ENCODE measurements around the gene EIF3J. TPM values are rescaled to one million over a fixed set of nuclear protein-coding genes. Genes with fewer than 3 reads are reported as not detected.
"Not testable (repeated sequence)": the region's sequence is repeated elsewhere in the genome, so short reads cannot be mapped to it uniquely, and the experiment has no call there.

The EIF3J gene
- total RNA-seq, 1 donor from 2014 or later, result 47.9 TPM

- no peaks in the 10 kb centered on the region for H3K9me3 ChIP-seq
- peaks cover 0 to 31% of the 10 kb centered on the region in 2 donors for H3K36me3 ChIP-seq
- H3K4me3 ChIP-seq, result no peak overlapping the region
- H3K4me1 ChIP-seq, result peaks cover 33% of the 10 kb centered on the region
- no peaks in the 10 kb centered on the region for H3K27me3 ChIP-seq
- H3K27ac ChIP-seq, result no peak overlapping the region
- intact Hi-C loops (cut with DNase I), result no loop called here
- no peak for DNase-seq (ENCODE audit: extremely low spot score in 2 of 2)
- TF ChIP-seq POLR2A (IDR thresholded peaks at IDR 0.05), result no peak
- TF ChIP-seq POLR2AphosphoS5 (IDR thresholded peaks at IDR 0.05; ENCODE audit: insufficient read depth in 1 of 2, low read depth in 1 of 2), result no peak
- TF ChIP-seq, protein P1, sequence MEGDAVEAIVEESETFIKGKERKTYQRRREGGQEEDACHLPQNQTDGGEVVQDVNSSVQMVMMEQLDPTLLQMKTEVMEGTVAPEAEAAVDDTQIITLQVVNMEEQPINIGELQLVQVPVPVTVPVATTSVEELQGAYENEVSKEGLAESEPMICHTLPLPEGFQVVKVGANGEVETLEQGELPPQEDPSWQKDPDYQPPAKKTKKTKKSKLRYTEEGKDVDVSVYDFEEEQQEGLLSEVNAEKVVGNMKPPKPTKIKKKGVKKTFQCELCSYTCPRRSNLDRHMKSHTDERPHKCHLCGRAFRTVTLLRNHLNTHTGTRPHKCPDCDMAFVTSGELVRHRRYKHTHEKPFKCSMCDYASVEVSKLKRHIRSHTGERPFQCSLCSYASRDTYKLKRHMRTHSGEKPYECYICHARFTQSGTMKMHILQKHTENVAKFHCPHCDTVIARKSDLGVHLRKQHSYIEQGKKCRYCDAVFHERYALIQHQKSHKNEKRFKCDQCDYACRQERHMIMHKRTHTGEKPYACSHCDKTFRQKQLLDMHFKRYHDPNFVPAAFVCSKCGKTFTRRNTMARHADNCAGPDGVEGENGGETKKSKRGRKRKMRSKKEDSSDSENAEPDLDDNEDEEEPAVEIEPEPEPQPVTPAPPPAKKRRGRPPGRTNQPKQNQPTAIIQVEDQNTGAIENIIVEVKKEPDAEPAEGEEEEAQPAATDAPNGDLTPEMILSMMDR (IDR thresholded peaks at IDR 0.05), result peak in 1 of 3 experiments; percentile 12
These were observed 13.3 kb downstream of the EIF3J start for GRCh38 chr15:44550256-44550655.

DNA sequence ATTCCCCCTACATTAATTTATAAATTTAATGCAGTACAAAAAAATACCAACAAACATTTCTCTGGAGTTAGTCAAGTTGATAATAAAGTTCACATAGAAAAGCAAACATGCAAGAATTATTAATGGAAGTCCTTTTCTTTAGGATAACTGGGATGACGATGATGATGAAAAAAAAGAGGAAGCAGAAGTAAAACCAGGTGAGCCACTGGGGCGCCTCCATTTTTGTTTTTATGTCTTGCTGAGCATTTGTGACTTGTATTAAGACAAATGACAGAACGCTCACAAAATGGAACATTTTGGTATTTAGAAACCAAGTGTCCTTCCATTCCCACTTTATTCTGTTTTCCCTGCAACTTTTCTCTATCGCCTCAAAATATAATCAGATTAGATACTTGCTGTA lies 13.8 kb downstream of the EIF3J start:
- no peaks in the 10 kb centered on the region for H3K27me3 ChIP-seq
- no peak overlapping the region for H3K4me3 ChIP-seq
- peaks cover 29% of the 10 kb centered on the region for H3K4me1 ChIP-seq
- H3K27ac ChIP-seq, result no peak overlapping the region
- TF ChIP-seq, protein P1 (IDR thresholded peaks at IDR 0.05), result no peak
- TF ChIP-seq POLR2A (IDR thresholded peaks at IDR 0.05) (no peak), POLR2AphosphoS5 (IDR thresholded peaks at IDR 0.05; ENCODE audit: insufficient read depth in 1 of 2, low read depth in 1 of 2) (no peak)
- intact Hi-C loops (cut with DNase I), result no loop called here
- no peak for DNase-seq (ENCODE audit: extremely low spot score in 2 of 2)
- H3K36me3 ChIP-seq, result peaks cover 0 to 36% of the 10 kb centered on the region in 2 donors
- H3K9me3 ChIP-seq, result no peaks in the 10 kb centered on the region

- intact Hi-C loops (cut with DNase I), result no loop called here
- Histone ChIP-seq H3K4me1 (peaks cover 11% of the 10 kb centered on the region), H3K4me3 (no peak overlapping the region), H3K9me3 (no peaks in the 10 kb centered on the region), H3K27ac (no peak overlapping the region), H3K36me3 (peaks cover 0 to 78% of the 10 kb centered on the region in 2 donors), H3K27me3 (no peaks in the 10 kb centered on the region)
- TF ChIP-seq POLR2AphosphoS5 (IDR thresholded peaks at IDR 0.05; ENCODE audit: insufficient read depth in 1 of 2, low read depth in 1 of 2) (no peak), POLR2A (IDR thresholded peaks at IDR 0.05) (no peak)
- TF ChIP-seq, protein P1 (IDR thresholded peaks at IDR 0.05), result no peak
- DNase-seq (ENCODE audit: extremely low spot score in 2 of 2), result no peak
These were observed 18.2 kb downstream of the EIF3J start for GRCh38 chr15:44554934-44555723.

DNA sequence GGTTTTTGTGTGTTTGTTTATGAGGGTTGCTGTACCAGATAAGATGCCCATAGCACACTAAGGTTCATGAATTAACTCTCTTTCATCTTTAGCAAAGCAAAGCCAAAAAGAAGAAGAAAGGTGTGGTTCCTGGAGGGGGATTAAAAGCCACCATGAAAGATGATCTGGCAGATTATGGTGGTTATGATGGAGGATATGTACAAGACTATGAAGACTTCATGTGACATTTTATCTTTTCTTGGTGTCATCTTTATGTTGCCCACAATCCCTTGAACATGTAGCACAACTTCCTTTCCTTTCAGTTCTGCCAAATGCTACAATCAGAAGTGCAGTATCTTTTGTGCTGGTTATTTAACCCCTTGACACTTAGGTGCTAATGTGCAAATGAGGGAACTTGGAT lies 24.0 kb downstream of the EIF3J start:
- peaks cover 0 to 98% of the 10 kb centered on the region in 2 donors for H3K36me3 ChIP-seq
- DNase-seq (ENCODE audit: extremely low spot score in 2 of 2); intact Hi-C loops (cut with DNase I); H3K27me3 ChIP-seq; H3K27ac ChIP-seq; H3K9me3 ChIP-seq; H3K4me3 ChIP-seq; H3K4me1 ChIP-seq: not testable (repeated sequence)

GRCh38 chr15:44565387-44566154 lies 28.6 kb downstream of the EIF3J start:
- H3K36me3 ChIP-seq, result peaks cover 0 to 77% of the 10 kb centered on the region in 2 donors
- intact Hi-C loops (cut with DNase I), result no loop called here
- TF ChIP-seq POLR2AphosphoS5 (IDR thresholded peaks at IDR 0.05; ENCODE audit: insufficient read depth in 1 of 2, low read depth in 1 of 2) (no peak), POLR2A (IDR thresholded peaks at IDR 0.05) (no peak)
- TF ChIP-seq, protein P1 (IDR thresholded peaks at IDR 0.05), result no peak

More at GRCh38 chr15:44565387-44566154, 28.6 kb downstream of the EIF3J start:
- H3K27me3 ChIP-seq, result no peaks in the 10 kb centered on the region
- H3K27ac ChIP-seq, result no peak overlapping the region
- H3K9me3 ChIP-seq, result no peaks in the 10 kb centered on the region
- H3K4me3 ChIP-seq, result no peak overlapping the region
- DNase-seq (ENCODE audit: extremely low spot score in 2 of 2), result no peak
- H3K4me1 ChIP-seq, result no peaks in the 10 kb centered on the region
